ENCODE data around the gene AGFG2.
"Not testable (repeated sequence)": the region's sequence is repeated elsewhere in the genome, so short reads cannot be mapped to it uniquely, and the experiment has no call there.

Gene AGFG2

GRCh38 chr7:100521076-100521475, 17.9 kb upstream of the AGFG2 start:
- DNase-seq (ENCODE audit: low spot score): no peak

- not testable (repeated sequence) for DNase-seq (ENCODE audit: low spot score)
These were observed 17.0 kb upstream of the AGFG2 start for GRCh38 chr7:100521909-100522593.

- not testable (repeated sequence) for DNase-seq (ENCODE audit: low spot score)
These were observed 15.8 kb upstream of the AGFG2 start for GRCh38 chr7:100523192-100523591.

GRCh38 chr7:100528108-100528866, 10.7 kb upstream of the AGFG2 start:
- not testable (repeated sequence) for DNase-seq (ENCODE audit: low spot score)

- no peak for DNase-seq (ENCODE audit: low spot score)
These were observed 6.6 kb upstream of the AGFG2 start for GRCh38 chr7:100532165-100533022.

- DNase-seq (ENCODE audit: low spot score): not testable (repeated sequence)
These were observed 3.0 kb upstream of the AGFG2 start for GRCh38 chr7:100535982-100536381.

GRCh38 chr7:100536695-100537094, 2.3 kb upstream of the AGFG2 start:
- DNase-seq (ENCODE audit: low spot score): not testable (repeated sequence)

- DNase-seq (ENCODE audit: low spot score): peak; percentile 14
These were observed 702 bp upstream of the AGFG2 start for GRCh38 chr7:100538348-100538653.

- DNase-seq (ENCODE audit: low spot score): no peak
These were observed 518 bp downstream of the AGFG2 start for GRCh38 chr7:100539436-100540006.

GRCh38 chr7:100540073-100540723, 1.2 kb downstream of the AGFG2 start:
- no peak for DNase-seq (ENCODE audit: low spot score)

GRCh38 chr7:100541309-100541708, 2.3 kb downstream of the AGFG2 start:
- not testable (repeated sequence) for DNase-seq (ENCODE audit: low spot score)

- no peak for DNase-seq (ENCODE audit: low spot score)
These were observed 4.6 kb downstream of the AGFG2 start for GRCh38 chr7:100543586-100543985.

GRCh38 chr7:100544386-100544785, 5.4 kb downstream of the AGFG2 start:
- no peak for DNase-seq (ENCODE audit: low spot score)

- DNase-seq (ENCODE audit: low spot score): no peak
These were observed 6.0 kb downstream of the AGFG2 start for GRCh38 chr7:100544967-100545359.

GRCh38 chr7:100545360-100546128, 6.5 kb downstream of the AGFG2 start:
- DNase-seq (ENCODE audit: low spot score): peak; percentile 79

- no peak for DNase-seq (ENCODE audit: low spot score)
These were observed 7.3 kb downstream of the AGFG2 start for GRCh38 chr7:100546129-100546925.

- no peak for DNase-seq (ENCODE audit: low spot score)
These were observed 8.2 kb downstream of the AGFG2 start for GRCh38 chr7:100546926-100547800.

GRCh38 chr7:100547872-100548271, 8.9 kb downstream of the AGFG2 start:
- no peak for DNase-seq (ENCODE audit: low spot score)

GRCh38 chr7:100548446-100548845, 9.4 kb downstream of the AGFG2 start:
- not testable (repeated sequence) for DNase-seq (ENCODE audit: low spot score)
